Uterus (tissue), 2 donors: ENCODE measurements around the gene SEC14L6.

Source experiments
- CTCF ChIP-seq, 4 experiments: fragments of 200-600 bp in 2 of 4; fragments of 450-650 bp in 2 of 4; sonication (generic) in 2 of 4; IDR thresholded peaks; one replicate each; pipeline ENCODE4 v1.5.1; 2016 to 2019; ENCODE audit warnings: antibody characterized with exemption in 4 of 4, mild to moderate bottlenecking in 2 of 4, moderate library complexity in 1 of 4
- POLR2A ChIP-seq, 2 donors: fragments of 450-650 bp; IDR thresholded peaks; one replicate each; pipeline ENCODE4 v1.6.1; 2016; ENCODE audit warnings: antibody characterized with exemption in 2 of 2, mild to moderate bottlenecking in 1 of 2, moderate library complexity in 1 of 2

DNA sequence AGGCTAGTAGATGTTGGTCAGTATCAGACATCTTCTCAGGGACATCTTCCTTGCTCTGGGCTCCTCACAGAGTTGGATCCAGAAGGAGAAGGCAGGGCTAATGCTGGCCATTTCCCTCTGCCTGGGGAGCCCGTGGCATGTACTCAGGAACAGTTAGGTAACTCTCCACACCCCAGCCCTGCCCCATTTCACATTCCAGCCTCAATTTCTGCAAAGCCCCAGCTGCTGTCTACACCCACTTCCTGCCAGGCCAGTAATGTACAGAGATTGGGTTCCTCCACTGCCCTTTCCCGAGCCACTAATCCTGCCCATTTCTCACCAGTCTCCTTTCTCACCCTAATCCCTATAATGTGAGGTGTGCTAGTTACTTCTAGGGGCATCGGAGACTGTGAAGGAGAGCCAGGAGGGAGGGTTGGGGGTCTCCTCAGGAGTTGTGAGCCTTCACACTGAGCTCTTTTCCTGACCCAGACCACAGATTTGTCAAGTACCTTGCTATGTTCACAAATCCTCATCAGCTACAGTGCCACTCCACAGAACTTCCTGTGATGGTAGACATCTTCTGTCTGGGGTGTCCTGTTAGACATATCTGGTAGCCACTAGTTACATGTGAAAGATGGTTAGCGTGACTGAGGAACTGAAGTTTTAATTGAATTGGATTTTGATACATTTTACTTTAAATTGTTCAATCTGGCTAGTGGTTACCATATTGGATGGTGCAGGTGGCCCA lies 73.4 kb downstream of the SEC14L6 start:
- TF ChIP-seq CTCF (IDR thresholded peaks at IDR 0.05) (no peak), POLR2A (IDR thresholded peaks at IDR 0.05) (no peak)
